WTC11 (cell line): ENCODE measurements around the gene CETP. TPM values are rescaled to one million over a fixed set of nuclear protein-coding genes. Genes with fewer than 3 reads are reported as not detected.

Experiments used
- ATAC-seq: fragments of 200-7000 bp; cut with Tn5 transposase; 2 replicates; pipeline ENCODE4 v1.10.0; 2021; ENCODE audit warnings: mild to moderate bottlenecking, moderate library complexity
- CTCF ChIA-PET: fragments of 300-600 bp; sonication (Branson Sonifier 250); formaldehyde crosslinking; loops from one replicate; lab custom pipeline; 2021; ENCODE audit warnings: antibody characterized with exemption; lab: Charles Lee
- POLR2A ChIA-PET: fragments of 350-600 bp; sonication (Branson Sonifier 250); formaldehyde crosslinking; loops from one replicate; lab custom pipeline; 2021; ENCODE audit warnings: antibody characterized with exemption; lab: Charles Lee
- DNase-seq: peaks from one replicate; pipeline ENCODE4 v3.0.0; 2021; ENCODE audit warnings: low spot score
- H3K27ac Mint-ChIP-seq: 2 replicates; pipeline ENCODE4 v1.8.0; 2021; ENCODE audit warnings: mixed read lengths
- H3K27me3 Mint-ChIP-seq: 2 replicates; pipeline ENCODE4 v1.8.0; 2021; ENCODE audit warnings: low read depth, mild to moderate bottlenecking, moderate library complexity, mixed read lengths
- H3K36me3 Mint-ChIP-seq: 2 replicates; pipeline ENCODE4 v1.8.0; 2021; ENCODE audit warnings: mixed read lengths
- H3K4me1 Mint-ChIP-seq: 2 replicates; pipeline ENCODE4 v1.8.0; 2022; ENCODE audit warnings: mixed read lengths
- H3K4me3 Mint-ChIP-seq: 2 replicates; pipeline ENCODE4 v1.8.0; 2021; ENCODE audit warnings: mild to moderate bottlenecking, moderate library complexity, mixed read lengths
- H3K9me3 Mint-ChIP-seq: 2 replicates; pipeline ENCODE4 v1.8.0; 2021; ENCODE audit warnings: mixed read lengths
- ATF1 ChIP-seq: sonication (generic); formaldehyde crosslinking; IDR thresholded peaks from 2 replicates; pipeline ENCODE4 v1.8.1; 2023; ENCODE audit warnings: mild to moderate bottlenecking, moderate library complexity, missing genetic modification reagents
- FOXK1 ChIP-seq: sonication (generic); formaldehyde crosslinking; IDR thresholded peaks from 2 replicates; pipeline ENCODE4 v1.8.0; 2022; ENCODE audit warnings: mild to moderate bottlenecking, moderate library complexity, missing genetic modification reagents
- FOXP1 ChIP-seq: sonication (generic); formaldehyde crosslinking; IDR thresholded peaks from 2 replicates; pipeline ENCODE4 v1.8.0; 2022; ENCODE audit warnings: missing genetic modification reagents, mild to moderate bottlenecking, moderate library complexity, borderline replicate concordance
- NR2C2 ChIP-seq: sonication (generic); formaldehyde crosslinking; IDR thresholded peaks from 2 replicates; pipeline ENCODE4 v1.8.0; 2022; ENCODE audit warnings: mild to moderate bottlenecking, missing genetic modification reagents
- NR3C1 ChIP-seq: sonication (generic); formaldehyde crosslinking; conservative IDR thresholded peaks from 2 replicates; pipeline ENCODE4 v1.8.1; 2023; ENCODE audit warnings: low read depth, mild to moderate bottlenecking, missing genetic modification reagents
- SOX15 ChIP-seq: fragments of 250-450 bp; sonication (Bioruptor Pico); IDR thresholded peaks from 2 replicates; pipeline ENCODE4 v1.9.0; 2021; ENCODE audit warnings: mild to moderate bottlenecking
- TP53 ChIP-seq: sonication (generic); formaldehyde crosslinking; IDR thresholded peaks from 2 replicates; pipeline ENCODE4 v1.8.1; 2023; ENCODE audit warnings: mild to moderate bottlenecking, missing genetic modification reagents
- ZNF317 ChIP-seq: sonication (generic); formaldehyde crosslinking; IDR thresholded peaks from 2 replicates; pipeline ENCODE4 v1.8.1; 2023; ENCODE audit warnings: low read depth, mild to moderate bottlenecking, moderate library complexity, missing genetic modification reagents, borderline replicate concordance
- total RNA-seq: library from RNA; stranded (reverse); gene quantifications from 3 replicates; pipeline ENCODE4 v1.2.3, GENCODE V29; 2021
- TF ChIP-seq, protein P1 (sequence below): sonication (generic); formaldehyde crosslinking; IDR thresholded peaks from 2 replicates; pipeline ENCODE4 v1.8.0; 2023; ENCODE audit warnings: missing genetic modification reagents
- TF ChIP-seq, protein P2 (sequence below): sonication (generic); formaldehyde crosslinking; IDR thresholded peaks from 2 replicates; pipeline ENCODE4 v1.8.1; 2022; ENCODE audit warnings: mild to moderate bottlenecking, missing genetic modification reagents, moderate library complexity, borderline replicate concordance
- TF ChIP-seq, protein P3 (sequence below): sonication (generic); formaldehyde crosslinking; IDR thresholded peaks from 2 replicates; pipeline ENCODE4 v1.8.1; 2023; ENCODE audit warnings: mild to moderate bottlenecking, missing genetic modification reagents
- TF ChIP-seq, protein P4 (sequence below): sonication (generic); formaldehyde crosslinking; conservative IDR thresholded peaks from 2 replicates; pipeline ENCODE4 v1.8.1; 2022; ENCODE audit warnings: mild to moderate bottlenecking, missing genetic modification reagents
- TF ChIP-seq, protein P5 (sequence below): sonication (generic); formaldehyde crosslinking; IDR thresholded peaks from 2 replicates; pipeline ENCODE4 v1.8.1; 2022; ENCODE audit warnings: mild to moderate bottlenecking, moderate library complexity, missing genetic modification reagents
- TF ChIP-seq, protein P6 (sequence below): sonication (generic); formaldehyde crosslinking; IDR thresholded peaks from 2 replicates; pipeline ENCODE4 v1.8.0; 2022; ENCODE audit warnings: mild to moderate bottlenecking, missing genetic modification reagents
- TF ChIP-seq, protein P7 (sequence below): sonication (generic); formaldehyde crosslinking; IDR thresholded peaks from 2 replicates; pipeline ENCODE4 v1.8.0; 2022; ENCODE audit warnings: missing genetic modification reagents
- TF ChIP-seq, protein P8 (sequence below): sonication (generic); formaldehyde crosslinking; IDR thresholded peaks from 2 replicates; pipeline ENCODE4 v1.8.0; 2022; ENCODE audit warnings: mild to moderate bottlenecking, missing genetic modification reagents
- TF ChIP-seq, protein P9 (sequence below): fragments of 250-450 bp; sonication (Bioruptor Pico); IDR thresholded peaks from 2 replicates; pipeline ENCODE4 v1.9.0; 2021; ENCODE audit warnings: mild to moderate bottlenecking, borderline replicate concordance

CETP gene
- total RNA-seq, 1 experiment from 2014 or later: not detected

DNA sequence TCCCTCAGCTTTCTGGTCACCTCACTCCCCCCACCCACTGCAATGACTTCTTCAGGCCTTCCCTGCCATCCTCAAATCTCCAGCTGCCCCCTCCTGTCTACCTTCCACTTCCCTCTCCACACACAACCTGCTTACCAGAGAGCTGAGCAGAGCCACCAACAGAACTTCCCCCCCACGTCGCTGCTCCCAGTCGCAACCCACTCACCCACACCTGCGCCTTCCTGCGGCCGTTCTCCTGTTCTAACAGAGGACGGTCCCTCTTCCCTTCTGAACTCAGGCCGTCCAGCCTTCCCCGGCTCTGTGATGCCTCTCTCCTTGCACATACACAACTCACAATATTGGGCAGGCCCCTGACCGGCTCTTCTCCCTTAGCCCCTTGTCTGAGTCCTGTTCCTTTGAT lies 14.0 kb downstream of the CETP start (continued):
- TF ChIP-seq, protein P1, sequence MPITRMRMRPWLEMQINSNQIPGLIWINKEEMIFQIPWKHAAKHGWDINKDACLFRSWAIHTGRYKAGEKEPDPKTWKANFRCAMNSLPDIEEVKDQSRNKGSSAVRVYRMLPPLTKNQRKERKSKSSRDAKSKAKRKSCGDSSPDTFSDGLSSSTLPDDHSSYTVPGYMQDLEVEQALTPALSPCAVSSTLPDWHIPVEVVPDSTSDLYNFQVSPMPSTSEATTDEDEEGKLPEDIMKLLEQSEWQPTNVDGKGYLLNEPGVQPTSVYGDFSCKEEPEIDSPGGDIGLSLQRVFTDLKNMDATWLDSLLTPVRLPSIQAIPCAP (CRISPR knock-in tag): no peak
- TF ChIP-seq, protein P2, sequence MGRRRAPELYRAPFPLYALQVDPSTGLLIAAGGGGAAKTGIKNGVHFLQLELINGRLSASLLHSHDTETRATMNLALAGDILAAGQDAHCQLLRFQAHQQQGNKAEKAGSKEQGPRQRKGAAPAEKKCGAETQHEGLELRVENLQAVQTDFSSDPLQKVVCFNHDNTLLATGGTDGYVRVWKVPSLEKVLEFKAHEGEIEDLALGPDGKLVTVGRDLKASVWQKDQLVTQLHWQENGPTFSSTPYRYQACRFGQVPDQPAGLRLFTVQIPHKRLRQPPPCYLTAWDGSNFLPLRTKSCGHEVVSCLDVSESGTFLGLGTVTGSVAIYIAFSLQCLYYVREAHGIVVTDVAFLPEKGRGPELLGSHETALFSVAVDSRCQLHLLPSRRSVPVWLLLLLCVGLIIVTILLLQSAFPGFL (CRISPR knock-in tag): no peak
- TF ChIP-seq ATF1 (CRISPR knock-in tag): no peak
- no peak for TF ChIP-seq NR2C2 (CRISPR knock-in tag)
- no peak for TF ChIP-seq FOXK1 (CRISPR knock-in tag)
- TF ChIP-seq, protein P3, sequence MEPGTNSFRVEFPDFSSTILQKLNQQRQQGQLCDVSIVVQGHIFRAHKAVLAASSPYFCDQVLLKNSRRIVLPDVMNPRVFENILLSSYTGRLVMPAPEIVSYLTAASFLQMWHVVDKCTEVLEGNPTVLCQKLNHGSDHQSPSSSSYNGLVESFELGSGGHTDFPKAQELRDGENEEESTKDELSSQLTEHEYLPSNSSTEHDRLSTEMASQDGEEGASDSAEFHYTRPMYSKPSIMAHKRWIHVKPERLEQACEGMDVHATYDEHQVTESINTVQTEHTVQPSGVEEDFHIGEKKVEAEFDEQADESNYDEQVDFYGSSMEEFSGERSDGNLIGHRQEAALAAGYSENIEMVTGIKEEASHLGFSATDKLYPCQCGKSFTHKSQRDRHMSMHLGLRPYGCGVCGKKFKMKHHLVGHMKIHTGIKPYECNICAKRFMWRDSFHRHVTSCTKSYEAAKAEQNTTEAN (CRISPR knock-in tag): no peak
- TF ChIP-seq, protein P4, sequence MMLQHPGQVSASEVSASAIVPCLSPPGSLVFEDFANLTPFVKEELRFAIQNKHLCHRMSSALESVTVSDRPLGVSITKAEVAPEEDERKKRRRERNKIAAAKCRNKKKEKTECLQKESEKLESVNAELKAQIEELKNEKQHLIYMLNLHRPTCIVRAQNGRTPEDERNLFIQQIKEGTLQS (CRISPR knock-in tag): no peak
- no peak for TF ChIP-seq FOXP1 (CRISPR knock-in tag)
- no peak for TF ChIP-seq TP53 (CRISPR knock-in tag)
- no peak for TF ChIP-seq SOX15
- TF ChIP-seq ZNF317 (CRISPR knock-in tag): no peak
- TF ChIP-seq, protein P5, sequence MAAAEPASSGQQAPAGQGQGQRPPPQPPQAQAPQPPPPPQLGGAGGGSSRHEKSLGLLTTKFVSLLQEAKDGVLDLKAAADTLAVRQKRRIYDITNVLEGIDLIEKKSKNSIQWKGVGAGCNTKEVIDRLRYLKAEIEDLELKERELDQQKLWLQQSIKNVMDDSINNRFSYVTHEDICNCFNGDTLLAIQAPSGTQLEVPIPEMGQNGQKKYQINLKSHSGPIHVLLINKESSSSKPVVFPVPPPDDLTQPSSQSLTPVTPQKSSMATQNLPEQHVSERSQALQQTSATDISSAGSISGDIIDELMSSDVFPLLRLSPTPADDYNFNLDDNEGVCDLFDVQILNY (CRISPR knock-in tag): no peak
- TF ChIP-seq, protein P6, sequence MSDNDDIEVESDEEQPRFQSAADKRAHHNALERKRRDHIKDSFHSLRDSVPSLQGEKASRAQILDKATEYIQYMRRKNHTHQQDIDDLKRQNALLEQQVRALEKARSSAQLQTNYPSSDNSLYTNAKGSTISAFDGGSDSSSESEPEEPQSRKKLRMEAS (CRISPR knock-in tag): no peak

DNA sequence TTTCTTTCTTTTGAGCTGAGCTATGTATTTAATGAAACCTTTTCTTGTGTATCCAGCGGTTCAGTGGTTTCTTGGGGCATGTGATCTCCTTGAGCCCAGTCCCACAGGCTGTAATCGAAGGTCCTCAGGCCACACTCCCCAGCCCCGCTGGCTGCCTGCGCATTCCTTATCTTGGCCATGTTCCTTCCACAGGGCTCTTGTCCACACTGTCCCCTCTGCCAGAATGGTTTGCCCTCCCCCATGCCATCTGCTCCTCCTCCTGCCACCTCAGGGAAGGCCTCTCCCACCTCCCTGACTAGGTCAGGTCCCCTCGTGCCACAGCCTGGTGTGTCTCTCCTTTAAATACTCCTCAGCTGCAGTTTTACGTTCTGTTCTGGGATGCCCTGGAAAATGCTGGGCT lies 15.5 kb downstream of the CETP start:
- TF ChIP-seq, protein P7, sequence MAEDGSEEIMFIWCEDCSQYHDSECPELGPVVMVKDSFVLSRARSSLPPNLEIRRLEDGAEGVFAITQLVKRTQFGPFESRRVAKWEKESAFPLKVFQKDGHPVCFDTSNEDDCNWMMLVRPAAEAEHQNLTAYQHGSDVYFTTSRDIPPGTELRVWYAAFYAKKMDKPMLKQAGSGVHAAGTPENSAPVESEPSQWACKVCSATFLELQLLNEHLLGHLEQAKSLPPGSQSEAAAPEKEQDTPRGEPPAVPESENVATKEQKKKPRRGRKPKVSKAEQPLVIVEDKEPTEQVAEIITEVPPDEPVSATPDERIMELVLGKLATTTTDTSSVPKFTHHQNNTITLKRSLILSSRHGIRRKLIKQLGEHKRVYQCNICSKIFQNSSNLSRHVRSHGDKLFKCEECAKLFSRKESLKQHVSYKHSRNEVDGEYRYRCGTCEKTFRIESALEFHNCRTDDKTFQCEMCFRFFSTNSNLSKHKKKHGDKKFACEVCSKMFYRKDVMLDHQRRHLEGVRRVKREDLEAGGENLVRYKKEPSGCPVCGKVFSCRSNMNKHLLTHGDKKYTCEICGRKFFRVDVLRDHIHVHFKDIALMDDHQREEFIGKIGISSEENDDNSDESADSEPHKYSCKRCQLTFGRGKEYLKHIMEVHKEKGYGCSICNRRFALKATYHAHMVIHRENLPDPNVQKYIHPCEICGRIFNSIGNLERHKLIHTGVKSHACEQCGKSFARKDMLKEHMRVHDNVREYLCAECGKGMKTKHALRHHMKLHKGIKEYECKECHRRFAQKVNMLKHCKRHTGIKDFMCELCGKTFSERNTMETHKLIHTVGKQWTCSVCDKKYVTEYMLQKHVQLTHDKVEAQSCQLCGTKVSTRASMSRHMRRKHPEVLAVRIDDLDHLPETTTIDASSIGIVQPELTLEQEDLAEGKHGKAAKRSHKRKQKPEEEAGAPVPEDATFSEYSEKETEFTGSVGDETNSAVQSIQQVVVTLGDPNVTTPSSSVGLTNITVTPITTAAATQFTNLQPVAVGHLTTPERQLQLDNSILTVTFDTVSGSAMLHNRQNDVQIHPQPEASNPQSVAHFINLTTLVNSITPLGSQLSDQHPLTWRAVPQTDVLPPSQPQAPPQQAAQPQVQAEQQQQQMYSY (CRISPR knock-in tag): no peak
- TF ChIP-seq ZNF317 (CRISPR knock-in tag) (no peak), NR3C1 (CRISPR knock-in tag) (no peak)
- TF ChIP-seq, protein P8, sequence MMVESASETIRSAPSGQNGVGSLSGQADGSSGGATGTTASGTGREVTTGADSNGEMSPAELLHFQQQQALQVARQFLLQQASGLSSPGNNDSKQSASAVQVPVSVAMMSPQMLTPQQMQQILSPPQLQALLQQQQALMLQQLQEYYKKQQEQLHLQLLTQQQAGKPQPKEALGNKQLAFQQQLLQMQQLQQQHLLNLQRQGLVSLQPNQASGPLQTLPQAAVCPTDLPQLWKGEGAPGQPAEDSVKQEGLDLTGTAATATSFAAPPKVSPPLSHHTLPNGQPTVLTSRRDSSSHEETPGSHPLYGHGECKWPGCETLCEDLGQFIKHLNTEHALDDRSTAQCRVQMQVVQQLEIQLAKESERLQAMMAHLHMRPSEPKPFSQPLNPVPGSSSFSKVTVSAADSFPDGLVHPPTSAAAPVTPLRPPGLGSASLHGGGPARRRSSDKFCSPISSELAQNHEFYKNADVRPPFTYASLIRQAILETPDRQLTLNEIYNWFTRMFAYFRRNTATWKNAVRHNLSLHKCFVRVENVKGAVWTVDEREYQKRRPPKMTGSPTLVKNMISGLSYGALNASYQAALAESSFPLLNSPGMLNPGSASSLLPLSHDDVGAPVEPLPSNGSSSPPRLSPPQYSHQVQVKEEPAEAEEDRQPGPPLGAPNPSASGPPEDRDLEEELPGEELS: no peak
- TF ChIP-seq, protein P9, sequence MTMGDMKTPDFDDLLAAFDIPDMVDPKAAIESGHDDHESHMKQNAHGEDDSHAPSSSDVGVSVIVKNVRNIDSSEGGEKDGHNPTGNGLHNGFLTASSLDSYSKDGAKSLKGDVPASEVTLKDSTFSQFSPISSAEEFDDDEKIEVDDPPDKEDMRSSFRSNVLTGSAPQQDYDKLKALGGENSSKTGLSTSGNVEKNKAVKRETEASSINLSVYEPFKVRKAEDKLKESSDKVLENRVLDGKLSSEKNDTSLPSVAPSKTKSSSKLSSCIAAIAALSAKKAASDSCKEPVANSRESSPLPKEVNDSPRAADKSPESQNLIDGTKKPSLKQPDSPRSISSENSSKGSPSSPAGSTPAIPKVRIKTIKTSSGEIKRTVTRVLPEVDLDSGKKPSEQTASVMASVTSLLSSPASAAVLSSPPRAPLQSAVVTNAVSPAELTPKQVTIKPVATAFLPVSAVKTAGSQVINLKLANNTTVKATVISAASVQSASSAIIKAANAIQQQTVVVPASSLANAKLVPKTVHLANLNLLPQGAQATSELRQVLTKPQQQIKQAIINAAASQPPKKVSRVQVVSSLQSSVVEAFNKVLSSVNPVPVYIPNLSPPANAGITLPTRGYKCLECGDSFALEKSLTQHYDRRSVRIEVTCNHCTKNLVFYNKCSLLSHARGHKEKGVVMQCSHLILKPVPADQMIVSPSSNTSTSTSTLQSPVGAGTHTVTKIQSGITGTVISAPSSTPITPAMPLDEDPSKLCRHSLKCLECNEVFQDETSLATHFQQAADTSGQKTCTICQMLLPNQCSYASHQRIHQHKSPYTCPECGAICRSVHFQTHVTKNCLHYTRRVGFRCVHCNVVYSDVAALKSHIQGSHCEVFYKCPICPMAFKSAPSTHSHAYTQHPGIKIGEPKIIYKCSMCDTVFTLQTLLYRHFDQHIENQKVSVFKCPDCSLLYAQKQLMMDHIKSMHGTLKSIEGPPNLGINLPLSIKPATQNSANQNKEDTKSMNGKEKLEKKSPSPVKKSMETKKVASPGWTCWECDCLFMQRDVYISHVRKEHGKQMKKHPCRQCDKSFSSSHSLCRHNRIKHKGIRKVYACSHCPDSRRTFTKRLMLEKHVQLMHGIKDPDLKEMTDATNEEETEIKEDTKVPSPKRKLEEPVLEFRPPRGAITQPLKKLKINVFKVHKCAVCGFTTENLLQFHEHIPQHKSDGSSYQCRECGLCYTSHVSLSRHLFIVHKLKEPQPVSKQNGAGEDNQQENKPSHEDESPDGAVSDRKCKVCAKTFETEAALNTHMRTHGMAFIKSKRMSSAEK (CRISPR knock-in tag): no peak
- TF ChIP-seq, all 79 proteins: peak for 0
- ATAC-seq (no peak), DNase-seq (no peak)
- Mint-ChIP-seq H3K9me3 (peaks cover 3% of the 10 kb centered on the region; the same call in 1 of the 2 replicates), H3K27ac (no peak overlapping the region), H3K27me3 (no peaks in the 10 kb centered on the region), H3K36me3 (no peaks in the 10 kb centered on the region), H3K4me3 (no peak overlapping the region), H3K4me1 (peaks cover 6% of the 10 kb centered on the region; the same call in 1 of the 2 replicates)
- CTCF ChIA-PET: interaction anchor here (4.2 kb wide), 1 partner anchor 12 kb away, joined by 22 read pairs; no protein-coding TSS in a partner anchor
- POLR2A ChIA-PET: no interaction called here
